Mammary epithelial cell (primary cell): Measurements from ENCODE around the gene ZC3H12D.

Experiments used
- CTCF ChIP-seq, 2 donors: IDR thresholded peaks in 1 of 2; conservative IDR thresholded peaks in 1 of 2; 2 replicates each; pipeline ENCODE4 v1.5.1; 2011 to 2012; ENCODE audit warnings: inconsistent platforms in 2 of 2, low read length in 2 of 2, mild to moderate bottlenecking in 2 of 2, control low read depth in 1 of 2, low read depth in 1 of 2; ENCODE audit not compliant: insufficient read depth in 1 of 2; ENCODE audit errors: extremely low read depth in 1 of 2
- EZH2 ChIP-seq: IDR thresholded peaks from 2 replicates; pipeline ENCODE4 v1.6.1; 2012; ENCODE audit warnings: low read length, inconsistent platforms, borderline replicate concordance

DNA sequence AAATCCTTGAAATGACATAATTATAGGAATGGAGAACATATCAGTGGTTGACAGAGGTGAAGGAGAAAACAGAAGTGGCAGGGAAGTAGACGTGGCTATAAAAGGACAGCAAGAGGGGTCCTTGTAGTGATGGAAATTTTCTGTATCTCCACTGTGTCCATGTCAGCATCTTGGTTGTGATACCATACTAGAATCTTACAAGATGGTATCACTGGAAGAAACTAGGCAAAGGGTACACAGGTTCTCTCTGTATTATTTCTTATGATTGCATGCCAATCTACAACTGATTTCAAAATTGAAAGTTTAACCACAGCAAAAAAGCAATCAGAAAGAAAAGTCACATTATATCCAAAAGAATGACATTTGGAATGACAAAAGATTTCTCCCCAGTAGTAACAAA, 16.4 kb upstream of the ZC3H12D start:
- no peak for TF ChIP-seq EZH2
- TF ChIP-seq CTCF (conservative IDR thresholded peaks at IDR 0.05 in 1 of 2, IDR thresholded peaks at IDR 0.05 in 1 of 2; ENCODE audit: extremely low read depth in 1 of 2, insufficient read depth in 1 of 2, low read depth in 1 of 2, low read length in 2 of 2) = no peak
